ENCODE data around the gene WNT11.

- no peak for TF ChIP-seq POLR2AphosphoS5 (IDR thresholded peaks at IDR 0.05; ENCODE audit: insufficient read depth in 1 of 2, low read depth in 1 of 2)
- TF ChIP-seq, protein P1, sequence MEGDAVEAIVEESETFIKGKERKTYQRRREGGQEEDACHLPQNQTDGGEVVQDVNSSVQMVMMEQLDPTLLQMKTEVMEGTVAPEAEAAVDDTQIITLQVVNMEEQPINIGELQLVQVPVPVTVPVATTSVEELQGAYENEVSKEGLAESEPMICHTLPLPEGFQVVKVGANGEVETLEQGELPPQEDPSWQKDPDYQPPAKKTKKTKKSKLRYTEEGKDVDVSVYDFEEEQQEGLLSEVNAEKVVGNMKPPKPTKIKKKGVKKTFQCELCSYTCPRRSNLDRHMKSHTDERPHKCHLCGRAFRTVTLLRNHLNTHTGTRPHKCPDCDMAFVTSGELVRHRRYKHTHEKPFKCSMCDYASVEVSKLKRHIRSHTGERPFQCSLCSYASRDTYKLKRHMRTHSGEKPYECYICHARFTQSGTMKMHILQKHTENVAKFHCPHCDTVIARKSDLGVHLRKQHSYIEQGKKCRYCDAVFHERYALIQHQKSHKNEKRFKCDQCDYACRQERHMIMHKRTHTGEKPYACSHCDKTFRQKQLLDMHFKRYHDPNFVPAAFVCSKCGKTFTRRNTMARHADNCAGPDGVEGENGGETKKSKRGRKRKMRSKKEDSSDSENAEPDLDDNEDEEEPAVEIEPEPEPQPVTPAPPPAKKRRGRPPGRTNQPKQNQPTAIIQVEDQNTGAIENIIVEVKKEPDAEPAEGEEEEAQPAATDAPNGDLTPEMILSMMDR (IDR thresholded peaks at IDR 0.05), result no peak
These were observed 838 bp downstream of the WNT11 start for GRCh38 chr11:76205252-76206076.
